Measurements from ENCODE around the gene TPD52L1.

GRCh38 chr6:125255201-125255600, 101.6 kb downstream of the TPD52L1 start:
- TF ChIP-seq CTCF (IDR thresholded peaks at IDR 0.05), result no peak
- TF ChIP-seq POLR2A (IDR thresholded peaks at IDR 0.05), result no peak

Measured in right lobe of liver (tissue), 4 donors.